Activated CD4-positive, alpha-beta T cell treated with anti-CD3 and anti-CD28 coated beads for 4 hours (primary cell): ENCODE results near the gene MCAT.

Experiments used
- DNase-seq, 2 donors: peaks; one replicate each; pipeline ENCODE4 v3.0.0-alpha.2; 2020

MCAT gene

DNA sequence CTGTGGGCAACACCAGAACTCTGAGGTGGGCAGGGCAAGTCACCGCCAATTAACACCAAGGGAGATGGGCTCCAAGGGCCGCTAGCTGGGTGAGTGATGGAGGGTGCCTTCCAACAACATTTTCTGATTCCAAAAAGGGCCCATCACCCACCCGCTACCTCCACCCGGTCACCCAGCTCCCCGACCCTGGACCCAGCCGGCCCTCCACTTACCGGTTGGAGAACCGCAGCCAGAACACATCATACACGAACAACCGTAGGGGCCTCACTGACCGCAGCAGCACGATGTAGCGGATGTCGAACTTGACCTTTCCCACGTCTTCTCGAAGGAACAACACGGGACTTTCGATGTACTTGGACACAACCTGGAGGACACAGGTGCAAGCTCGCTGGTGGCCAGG lies 29.0 kb upstream of the MCAT start:
- DNase-seq: no peak

DNA sequence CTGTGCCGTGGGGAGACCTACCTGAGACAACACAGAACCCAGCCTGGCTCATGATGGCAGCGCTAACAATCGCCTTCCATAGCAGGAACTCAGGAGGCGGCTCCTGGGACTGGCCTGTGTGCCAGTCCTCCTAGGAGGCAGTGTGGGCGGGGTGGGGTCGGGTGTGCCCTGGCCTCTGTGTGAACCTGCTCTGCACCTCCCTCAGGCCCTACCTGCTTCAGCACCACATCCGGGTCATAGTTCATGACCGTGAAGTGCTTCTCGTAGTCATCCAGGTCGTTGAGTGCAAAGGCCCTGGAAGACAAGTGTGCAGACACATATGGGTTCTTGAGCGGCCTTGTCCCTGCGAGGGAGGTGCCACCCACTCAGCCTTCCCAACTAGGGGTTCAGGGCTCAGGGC lies 28.4 kb upstream of the MCAT start:
- no peak for DNase-seq

DNA sequence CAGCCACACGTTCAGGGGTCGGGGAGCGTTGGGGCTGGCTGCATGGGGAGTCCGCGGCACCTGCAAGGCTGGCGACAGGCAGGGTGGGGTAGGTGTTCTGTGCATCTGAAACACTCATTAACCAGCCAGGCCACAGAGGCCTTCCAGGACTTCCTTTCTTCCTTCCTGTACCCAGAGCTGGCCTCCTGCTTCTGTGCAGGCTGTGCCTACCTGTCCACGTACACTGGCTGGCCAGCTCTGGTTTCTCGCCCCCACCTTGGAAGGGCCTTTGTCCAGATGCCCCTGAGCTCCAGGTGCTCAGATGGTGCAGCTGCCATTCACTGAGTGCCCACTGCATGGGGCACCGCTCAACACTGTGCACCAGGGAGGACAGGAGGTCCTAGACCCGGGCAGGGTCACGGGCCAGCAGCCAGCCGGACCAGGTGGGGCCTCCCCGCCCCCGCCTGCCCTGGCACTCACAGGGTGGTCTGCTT lies 27.9 kb upstream of the MCAT start:
- DNase-seq: no peak

DNA sequence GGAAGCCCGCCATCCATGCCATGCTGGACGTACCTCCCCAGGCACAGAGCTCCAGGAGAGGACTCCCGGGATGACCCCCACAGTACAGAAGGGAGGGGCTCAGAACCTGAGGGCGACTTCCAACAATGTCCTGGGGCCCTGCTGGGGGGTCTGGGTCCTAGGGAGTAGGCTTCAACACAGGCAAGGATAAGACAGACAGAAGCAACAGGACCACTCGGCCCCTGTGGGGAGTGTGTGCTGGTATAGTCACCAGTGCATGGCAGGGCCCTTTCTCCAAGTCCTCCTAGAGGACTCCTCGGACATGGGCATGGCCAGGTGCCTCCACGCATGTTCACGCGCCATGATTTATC lies 26.9 kb upstream of the MCAT start:
- no peak for DNase-seq

DNA sequence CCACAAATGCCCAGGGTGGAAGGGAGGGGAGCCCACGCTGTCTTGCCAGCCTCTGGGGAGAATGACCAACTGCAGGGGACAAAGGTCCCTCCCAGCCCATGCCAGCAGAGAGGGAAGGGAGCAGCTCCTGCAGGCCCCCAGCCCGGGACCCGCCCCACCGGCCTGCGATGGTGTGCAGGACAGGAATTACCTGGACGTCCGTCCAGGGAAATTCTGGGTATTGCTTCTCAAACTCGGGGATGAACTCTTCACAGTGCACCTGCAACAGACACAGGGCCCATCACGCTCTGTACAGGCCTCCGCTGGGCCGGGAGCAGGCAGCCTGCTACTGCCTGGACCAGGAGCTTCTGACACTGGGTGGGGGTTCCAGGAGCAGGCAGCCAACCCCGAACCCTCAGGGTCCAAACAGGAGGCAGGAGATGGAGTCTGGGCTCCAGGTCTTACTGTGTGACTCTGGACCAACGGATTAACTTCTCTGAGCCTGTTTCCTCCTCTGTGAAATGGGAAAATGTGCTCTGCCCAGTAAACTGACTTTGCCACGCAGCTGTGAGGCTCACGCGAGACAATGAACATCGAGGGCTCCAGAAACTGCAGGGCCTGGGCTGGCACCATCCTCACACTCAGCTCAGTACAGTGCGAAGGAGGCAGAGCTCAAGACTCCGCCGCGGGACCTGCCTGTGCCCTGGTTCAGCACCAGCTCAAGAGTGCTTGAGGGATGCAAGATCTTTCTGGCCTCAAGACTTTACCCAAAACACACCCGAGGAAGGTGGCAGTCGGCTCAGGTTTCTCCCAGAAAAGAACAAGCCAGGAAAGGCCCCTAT lies 26.3 kb upstream of the MCAT start:
- DNase-seq: no peak

DNA sequence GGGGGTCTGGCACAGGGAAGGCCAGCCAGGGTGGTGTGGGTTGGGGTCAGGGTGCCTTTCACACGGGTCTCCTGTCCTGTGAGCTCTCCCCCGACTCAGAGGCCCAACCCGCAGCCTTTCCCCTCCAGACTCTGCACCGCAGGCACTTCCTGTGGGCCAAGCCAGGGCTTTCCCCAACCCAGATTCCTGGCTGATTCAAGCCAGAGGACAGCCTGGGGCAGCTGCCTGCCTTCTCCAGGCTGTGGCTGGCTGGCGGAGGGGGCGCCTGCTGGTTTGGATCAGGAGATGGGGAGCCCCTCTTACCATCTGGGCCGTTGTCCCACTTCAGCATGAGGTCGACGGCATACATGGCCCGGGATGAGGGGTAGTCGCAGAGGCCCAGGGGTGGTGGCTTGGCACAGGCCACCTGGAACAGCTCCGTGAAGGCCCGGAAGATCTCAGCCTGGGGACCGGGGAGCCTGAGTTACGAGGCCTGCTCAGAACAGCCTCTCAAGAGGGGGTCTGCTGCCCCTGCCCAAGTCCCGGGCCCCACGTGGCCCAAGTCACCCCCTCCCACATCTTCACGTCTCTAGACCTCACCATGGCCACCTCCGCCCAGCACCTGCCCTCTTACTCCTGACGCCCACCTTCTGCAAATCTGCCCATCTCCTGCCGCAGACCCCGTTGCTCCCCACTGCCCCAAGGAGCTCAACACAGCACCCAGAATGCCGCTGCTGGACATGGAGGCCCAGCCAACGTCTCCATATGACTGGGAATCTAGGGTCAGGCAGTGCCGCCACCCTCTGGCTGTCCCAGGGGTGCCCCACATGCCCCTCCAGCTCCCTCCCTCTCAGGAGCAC lies 25.5 kb upstream of the MCAT start:
- DNase-seq: no peak

DNA sequence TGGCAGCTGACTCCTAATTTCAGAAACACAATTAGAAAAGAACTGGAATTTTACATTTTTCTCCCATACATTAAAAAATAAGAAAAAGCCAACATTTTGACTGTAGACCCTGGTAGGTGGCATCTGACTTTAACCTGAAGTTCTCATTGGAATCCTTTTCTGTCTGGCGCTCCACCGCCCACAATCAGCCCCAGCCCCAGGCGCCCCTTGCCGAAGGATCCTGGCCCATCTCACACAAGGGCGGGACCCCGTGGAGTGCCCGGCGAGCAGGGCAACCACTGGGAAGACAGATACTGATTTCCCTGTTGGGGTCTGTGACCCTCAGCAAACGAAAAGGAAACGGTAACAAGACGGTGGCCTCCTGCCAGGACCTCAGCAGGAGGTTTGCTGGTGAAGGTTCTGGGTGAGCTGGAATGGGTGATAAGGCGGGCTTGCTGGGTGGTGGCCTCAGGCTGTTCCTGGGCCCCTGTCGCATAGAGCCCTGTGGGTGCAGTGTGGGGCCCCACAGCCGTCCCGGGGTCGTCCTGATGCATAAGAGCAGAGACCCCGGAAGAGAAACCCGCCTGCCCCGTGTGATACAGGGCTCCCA lies 23.9 kb upstream of the MCAT start:
- no peak for DNase-seq

DNA sequence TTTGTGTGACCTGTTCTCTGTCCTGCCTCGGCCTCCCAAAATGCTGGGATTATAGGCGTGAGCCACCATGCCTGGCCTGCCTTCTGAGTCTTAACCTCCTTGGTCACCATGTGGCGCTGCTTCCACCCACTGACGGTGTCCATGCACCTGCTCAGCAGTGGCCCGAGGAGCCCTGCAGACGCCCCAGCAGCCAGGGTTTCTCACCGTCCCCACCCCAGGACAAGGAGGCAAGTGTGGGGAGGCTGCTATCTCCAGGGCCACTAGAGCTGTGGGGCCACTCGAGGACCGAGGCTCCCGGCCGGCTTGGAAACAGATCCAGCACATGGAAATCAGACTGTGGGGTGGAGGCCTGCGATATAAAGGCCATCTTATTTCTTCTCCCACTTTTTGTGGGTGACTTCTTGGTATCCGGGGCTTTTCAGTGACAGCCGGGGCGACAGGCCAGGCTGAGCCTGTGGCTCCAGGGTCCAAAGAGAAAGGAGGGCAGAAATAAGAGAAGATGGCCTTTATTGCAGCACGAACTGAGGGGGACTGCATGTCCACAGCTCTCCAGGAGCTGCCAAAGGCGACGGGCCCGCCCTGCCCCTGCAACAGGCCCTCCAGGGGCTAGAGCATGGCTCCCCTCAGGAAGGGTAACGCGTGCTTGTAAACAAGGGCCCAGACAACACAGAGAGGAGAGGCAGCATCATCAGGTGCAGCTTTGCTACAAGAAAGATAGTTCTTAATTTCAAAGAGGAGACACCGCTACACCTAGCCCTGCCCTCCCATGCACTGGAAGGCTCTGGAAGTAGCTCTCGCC lies 23.1 kb upstream of the MCAT start:
- DNase-seq: no peak

DNA sequence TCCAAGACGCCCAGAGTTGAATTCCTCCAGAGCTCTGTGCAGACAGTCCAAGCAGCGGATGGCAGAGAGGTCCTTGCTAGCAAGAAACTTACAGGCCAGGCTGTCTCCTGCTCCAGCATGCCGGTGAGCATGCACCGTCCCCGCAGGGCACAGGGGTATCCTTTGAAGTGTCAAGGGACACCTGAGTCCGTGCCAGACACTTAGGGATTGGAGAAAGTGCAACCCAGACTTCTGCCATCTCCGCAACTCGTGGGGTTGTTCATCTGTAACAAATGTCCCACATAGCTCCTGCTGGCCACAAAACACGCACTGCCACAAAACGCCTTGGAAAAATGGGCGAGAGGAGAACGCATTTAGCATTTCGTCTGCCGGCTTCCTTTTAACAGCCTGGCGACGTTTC lies 21.4 kb upstream of the MCAT start:
- no peak for DNase-seq

DNA sequence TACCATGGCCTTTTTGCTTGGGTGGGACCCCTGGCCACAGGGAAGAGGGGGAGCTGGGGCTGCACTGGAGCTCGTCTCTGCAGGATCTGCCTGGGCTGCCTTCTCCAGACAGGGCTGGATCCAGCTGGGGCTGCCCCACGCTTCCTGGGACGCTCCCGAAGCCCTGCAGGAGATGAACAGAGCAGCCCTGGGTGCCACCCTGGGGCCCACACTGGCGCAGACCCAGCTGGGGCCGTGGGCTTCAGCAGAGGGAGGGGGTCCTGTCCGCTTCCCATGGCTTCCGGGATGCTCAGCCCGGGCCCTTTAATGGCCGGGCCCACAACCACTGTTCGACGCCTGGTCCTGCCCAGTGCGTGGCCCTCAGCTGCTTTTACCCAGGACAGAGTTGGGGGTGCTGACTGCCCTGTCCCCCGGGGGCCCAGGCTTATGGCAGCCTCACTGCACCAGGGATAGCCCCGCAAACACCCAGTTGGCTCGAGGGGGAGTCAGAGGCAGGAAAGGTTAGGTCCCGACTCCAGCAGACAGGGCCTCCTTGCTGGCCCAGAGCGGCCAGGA lies 20.1 kb upstream of the MCAT start:
- DNase-seq: no peak

DNA sequence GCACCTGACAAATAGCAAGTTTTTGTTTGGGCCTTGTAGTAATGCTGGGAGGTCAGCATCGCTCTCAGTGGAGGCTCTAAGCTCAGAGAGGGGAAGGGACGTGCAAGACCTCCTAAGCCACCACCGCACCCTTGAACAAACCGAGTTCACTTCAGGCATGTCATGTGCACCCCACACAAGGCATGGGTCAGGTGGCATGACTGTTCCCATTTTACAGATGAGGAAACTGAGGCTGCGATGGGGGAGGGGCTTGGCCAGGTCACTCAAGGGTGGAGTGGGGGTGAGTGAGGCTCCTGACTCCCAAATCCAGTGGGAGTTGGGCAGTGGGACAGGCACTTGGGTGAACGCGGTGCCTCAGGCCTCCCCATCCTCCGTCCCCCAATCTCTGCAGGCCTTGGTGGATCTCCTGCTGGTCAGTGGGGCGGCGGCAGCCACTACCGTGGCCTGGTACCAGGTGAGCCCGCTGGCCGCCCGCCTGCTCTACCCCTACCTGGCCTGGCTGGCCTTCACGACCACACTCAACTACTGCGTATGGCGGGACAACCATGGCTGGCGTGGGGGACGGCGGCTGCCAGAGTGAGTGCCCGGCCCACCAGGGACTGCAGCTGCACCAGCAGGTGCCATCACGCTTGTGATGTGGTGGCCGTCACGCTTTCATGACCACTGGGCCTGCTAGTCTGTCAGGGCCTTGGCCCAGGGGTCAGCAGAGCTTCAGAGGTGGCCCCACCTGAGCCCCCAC lies 19.4 kb upstream of the MCAT start:
- no peak for DNase-seq

DNA sequence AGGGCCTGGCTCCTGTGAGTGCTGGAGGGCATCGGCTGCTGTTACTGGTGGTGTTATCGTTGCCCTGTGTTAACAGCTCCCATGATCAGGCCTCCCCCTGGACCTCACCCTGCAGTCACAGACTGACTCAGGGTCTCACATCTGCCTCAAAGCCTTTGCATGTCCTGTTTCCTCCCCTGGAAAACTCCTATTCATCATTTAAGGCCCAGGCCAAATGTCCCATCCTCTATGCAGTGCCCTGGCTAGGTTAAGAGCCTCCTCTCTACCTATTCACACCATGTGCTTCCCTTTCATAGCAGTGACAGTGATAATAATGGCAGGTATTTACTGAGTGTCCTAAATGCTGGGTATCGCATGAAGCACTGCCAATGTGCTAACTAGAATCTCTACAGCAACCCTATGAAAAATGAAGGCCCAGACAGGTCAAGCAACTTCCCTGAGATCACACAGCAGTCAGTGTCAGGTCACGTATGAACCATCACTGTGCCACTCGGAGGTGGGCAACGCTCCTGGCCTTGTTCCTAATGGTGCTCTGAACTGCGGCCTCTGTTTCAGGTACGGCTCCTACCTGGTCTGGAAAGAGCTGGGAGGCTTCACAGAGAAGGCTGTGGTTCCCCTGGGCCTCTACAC lies 17.4 kb upstream of the MCAT start:
- no peak for DNase-seq

DNA sequence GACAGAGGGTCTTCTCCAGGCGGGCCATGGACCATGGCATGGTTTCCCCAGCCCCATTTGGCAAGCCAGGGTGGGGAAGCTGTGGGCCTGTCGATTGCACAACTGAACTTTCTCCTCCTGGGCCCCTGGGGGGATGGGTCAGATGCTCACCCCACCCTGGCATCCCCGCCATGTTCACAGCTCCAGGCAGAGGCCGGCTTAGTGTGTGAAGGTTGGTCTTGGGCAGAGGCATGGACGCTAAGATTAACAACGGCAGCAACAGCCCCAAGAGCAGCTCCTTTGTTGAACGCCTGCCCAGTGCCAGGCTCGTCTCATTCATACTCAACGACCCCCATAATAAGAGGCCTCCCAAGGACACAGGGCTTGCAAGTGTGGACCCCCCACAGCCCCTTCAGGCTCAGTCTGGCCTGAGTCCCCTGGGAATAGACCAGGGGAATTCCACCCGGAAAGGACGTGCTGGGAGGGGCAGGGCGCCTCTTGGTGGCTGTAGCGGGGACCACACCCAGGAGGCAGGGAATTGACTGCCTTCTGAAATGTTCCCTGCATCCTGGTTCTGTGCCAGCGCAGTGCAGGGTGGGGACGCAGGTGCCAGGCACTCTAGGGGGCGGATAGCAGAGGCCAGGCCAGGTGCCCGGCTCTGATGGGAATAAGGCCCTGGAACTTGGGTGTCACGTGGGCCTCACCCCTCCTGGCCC lies 16.4 kb upstream of the MCAT start:
- no peak for DNase-seq

DNA sequence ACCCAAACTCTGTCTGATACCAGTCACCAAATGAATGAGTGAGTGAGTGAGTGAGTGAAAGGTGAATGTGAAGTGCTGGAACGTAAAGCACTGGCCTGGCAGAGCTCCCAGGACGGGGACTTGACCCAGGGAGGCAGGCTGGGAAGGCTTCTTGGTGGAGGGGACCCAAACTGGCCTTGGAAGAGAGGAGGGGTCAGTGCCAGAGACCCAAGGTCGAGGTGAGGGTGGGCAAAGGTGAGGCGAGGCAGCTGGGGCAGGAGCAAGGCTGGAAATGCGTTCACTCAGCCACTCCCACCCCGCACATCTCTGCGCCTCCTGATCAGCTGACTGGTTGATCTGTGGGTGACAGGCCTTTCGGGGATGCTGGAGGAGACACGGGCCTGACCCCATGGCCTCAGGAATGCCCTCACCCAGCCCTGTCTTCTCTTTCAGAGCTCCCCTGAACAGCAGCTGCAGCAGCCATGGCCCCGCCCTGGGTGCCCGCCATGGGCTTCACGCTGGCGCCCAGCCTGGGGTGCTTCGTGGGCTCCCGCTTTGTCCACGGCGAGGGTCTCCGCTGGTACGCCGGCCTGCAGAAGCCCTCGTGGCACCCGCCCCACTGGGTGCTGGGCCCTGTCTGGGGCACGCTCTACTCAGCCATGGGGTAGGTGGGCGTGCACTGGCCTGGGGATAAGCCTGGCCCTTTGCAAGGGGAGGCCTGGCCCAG lies 15.7 kb upstream of the MCAT start:
- DNase-seq: no peak

DNA sequence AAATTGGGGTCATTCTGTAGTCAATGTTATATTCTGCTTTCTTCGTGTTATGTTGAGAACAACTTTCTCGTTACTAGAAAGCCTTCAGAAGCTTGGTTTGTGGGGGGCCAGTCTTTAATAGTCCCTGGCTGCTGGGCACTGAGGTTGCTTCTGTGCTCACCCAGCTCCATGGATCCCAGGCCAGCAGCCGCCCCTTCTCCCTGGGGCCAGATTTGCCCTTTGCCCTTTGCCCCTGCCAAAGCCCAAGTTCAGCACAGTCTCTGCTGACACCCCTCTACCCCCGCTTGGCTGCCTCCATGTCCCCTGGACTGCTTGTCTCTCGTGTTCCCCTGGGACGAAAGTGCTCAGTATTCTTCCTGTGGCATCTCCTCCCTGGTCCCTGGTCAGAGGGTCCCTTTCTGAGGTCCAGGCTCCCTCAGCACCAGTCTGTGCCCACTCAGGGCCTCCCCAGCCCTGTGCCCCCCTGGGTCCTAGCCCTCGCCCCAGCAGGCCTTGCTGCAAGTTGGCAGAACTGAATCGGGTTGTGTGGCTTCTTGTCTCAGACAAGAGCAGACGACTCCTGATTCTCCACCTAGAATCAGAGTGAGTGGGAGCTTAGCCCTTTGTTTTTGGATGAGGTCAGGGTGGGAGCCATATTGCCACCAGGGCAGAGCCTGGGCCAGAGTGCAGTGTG lies 14.8 kb upstream of the MCAT start:
- no peak for DNase-seq

DNA sequence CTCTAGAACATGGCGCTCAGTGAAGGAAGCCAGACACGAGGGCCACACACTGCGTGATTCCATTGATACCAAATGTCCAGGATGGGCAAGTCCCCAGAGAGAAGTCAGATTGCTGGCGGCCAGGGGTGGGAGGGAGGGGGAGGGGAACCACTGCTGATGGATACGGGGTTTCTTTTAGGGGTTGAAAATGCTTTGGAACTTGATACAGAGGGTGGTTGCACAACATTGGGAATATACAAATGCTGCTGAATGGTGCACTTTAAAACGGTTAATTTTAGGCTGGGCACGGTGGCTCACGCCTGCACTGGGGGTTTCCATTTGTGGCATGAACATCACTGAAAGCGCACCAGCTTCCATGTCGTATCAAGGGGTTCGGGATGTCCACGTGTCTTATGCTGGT lies 13.2 kb upstream of the MCAT start:
- DNase-seq: no peak

DNA sequence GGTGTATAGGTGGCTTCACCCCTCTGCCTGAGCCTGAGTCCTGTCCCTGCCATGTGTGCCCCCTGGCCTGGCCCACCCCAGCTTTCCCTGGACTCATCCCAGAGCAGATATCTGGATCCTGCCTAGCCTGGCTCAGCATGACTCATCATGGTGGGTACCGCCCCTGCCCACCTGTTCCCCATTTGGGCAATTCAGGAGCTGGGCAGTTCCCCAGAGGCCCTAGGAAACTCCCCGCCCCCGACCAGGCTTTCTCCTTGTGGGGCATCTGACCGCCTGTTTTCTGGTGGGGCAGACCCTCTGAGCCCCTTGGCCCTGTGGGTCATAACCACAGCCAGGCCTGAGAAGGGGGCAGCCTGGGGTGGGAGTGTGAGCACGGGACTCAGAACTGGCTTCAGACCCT lies 12.6 kb upstream of the MCAT start:
- DNase-seq: no peak

DNA sequence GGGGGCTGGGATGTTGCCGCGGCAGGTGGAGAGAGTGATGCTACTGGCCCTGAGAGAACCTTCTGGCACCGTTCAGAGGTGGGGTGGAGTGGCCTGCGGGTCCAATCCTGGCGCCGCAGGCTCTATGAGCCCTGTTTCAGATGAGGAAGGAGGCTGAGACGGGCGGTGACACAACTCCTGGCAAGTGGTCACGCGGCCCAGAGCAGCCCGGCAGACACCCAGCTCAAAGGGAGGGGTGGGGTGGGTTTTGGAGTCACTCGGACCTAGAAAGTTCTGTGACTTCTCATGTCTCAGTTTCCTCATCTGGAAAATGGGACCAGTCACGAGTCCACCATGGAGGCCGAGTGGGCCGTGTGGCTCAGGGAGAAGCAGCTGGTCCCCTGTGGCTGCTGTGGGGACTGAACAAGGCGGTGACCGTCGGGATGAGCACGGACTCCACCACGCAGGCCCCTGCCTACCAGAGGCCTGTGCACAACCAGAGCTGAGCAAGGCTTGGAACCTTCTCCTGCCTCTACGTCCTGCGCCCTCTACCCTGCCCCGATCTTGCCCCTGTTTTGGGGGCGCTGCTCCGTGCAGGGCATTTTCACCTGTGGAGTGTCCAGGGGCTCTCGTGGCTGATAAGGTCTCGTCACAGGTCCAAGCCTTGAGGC lies 11.8 kb upstream of the MCAT start:
- no peak for DNase-seq

DNA sequence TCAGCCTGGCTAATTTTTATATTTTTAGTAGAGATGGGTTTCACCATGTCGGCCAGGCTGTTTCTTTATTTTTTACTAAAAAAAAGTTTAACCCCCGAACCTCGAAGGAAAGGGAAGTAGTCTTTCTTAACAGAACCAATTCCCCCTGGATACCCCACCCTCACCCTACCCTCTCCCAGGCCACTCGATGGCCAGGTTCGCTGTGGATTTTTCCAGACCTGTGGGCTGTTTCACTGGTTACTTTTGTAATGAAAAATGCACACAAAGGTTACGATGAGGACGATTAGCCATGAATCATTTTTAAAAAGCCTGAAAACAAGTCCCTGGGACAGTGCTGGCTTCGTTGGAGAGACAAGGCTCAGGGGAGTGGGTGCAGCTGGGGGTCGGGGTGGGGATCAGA lies 10.7 kb upstream of the MCAT start:
- DNase-seq: no peak
